Natural killer cell (primary cell): ENCODE data around the gene PARD3B. TPM values are rescaled to one million over a fixed set of nuclear protein-coding genes. Genes with fewer than 3 reads are reported as not detected.

Experiments
- ATAC-seq, 3 donors: fragments of 150-1000 bp in 2 of 3; fragments of 200-7000 bp in 1 of 3; cut with Tn5 transposase; 1 replicate in 1 of 3; 2 replicates in 2 of 3; pipeline ENCODE4 v1.10.0; 2021; ENCODE audit warnings: mild to moderate bottlenecking in 2 of 3, moderate library complexity in 2 of 3
- DNase-seq, 2 donors: peaks; one replicate each; pipeline versions ENCODE4 v3.0.0 to v3.0.0-alpha.2; 2013 to 2021; ENCODE audit warnings: mixed read lengths in 1 of 2
- H3K27ac ChIP-seq: one replicate; pipeline ENCODE4 v1.5.1; 2013; ENCODE audit warnings: mild to moderate bottlenecking, low read length
- H3K27me3 ChIP-seq: one replicate; pipeline ENCODE4 v1.6.1; 2013; ENCODE audit warnings: low read length; ENCODE audit not compliant: control insufficient read depth, insufficient read depth
- H3K36me3 ChIP-seq: one replicate; pipeline ENCODE4 v1.6.1; 2013; ENCODE audit warnings: low read length; ENCODE audit not compliant: control insufficient read depth, insufficient read depth
- H3K4me1 ChIP-seq: one replicate; pipeline ENCODE4 v1.6.1; 2013; ENCODE audit warnings: low read length; ENCODE audit not compliant: control insufficient read depth, insufficient read depth
- H3K4me3 ChIP-seq: one replicate; pipeline ENCODE4 v1.5.1; 2013; ENCODE audit warnings: low read length
- H3K9me3 ChIP-seq: one replicate; pipeline ENCODE4 v1.6.1; 2013; ENCODE audit warnings: low read length; ENCODE audit not compliant: control insufficient read depth, insufficient read depth
- H3K27ac Mint-ChIP-seq, 2 donors: one replicate each; pipeline ENCODE4 v1.8.0; 2022; ENCODE audit warnings: mild to moderate bottlenecking in 2 of 2, mixed read lengths in 2 of 2, moderate library complexity in 1 of 2
- H3K27me3 Mint-ChIP-seq, 2 donors: one replicate each; pipeline ENCODE4 v1.8.0; 2022; ENCODE audit warnings: low read depth in 2 of 2, mixed read lengths in 2 of 2
- H3K36me3 Mint-ChIP-seq: one replicate; pipeline ENCODE4 v1.8.0; 2022; ENCODE audit warnings: mixed read lengths
- H3K4me1 Mint-ChIP-seq, 2 donors: one replicate each; pipeline ENCODE4 v1.8.0; 2022; ENCODE audit warnings: mixed read lengths in 2 of 2
- H3K4me3 Mint-ChIP-seq: one replicate; pipeline ENCODE4 v1.8.0; 2022; ENCODE audit warnings: mild to moderate bottlenecking, moderate library complexity, mixed read lengths
- H3K9me3 Mint-ChIP-seq, 2 donors: one replicate each; pipeline ENCODE4 v1.8.0; 2022; ENCODE audit warnings: mixed read lengths in 2 of 2
- WGBS: methylation state at CpG from one replicate; pipeline ENCODE4 v1.1.7; 2013; ENCODE audit warnings: missing lambda C conversion rate; ENCODE audit not compliant: insufficient coverage; 5-methylcytosine and 5-hydroxymethylcytosine counted together
- intact Hi-C: fragments of 100-400 bp; cut with micrococcal nuclease; formaldehyde crosslinking; loops from one replicate; pipeline ENCODE4 v1.14.2; 2022
- total RNA-seq, 4 donors: library from RNA; stranded (reverse); fragments of 120-200 nt in 1 of 4; gene quantifications; one replicate each; pipeline versions ENCODE4 v1.2.3 to v1.2.4, GENCODE V29; 2013 to 2022
- TF ChIP-seq, protein P1 (sequence below): fragments of 200-600 bp; IDR thresholded peaks from one replicate; pipeline ENCODE4 v1.8.0; 2022; ENCODE audit warnings: antibody characterized with exemption

Gene PARD3B
- total RNA-seq, 3 donors from 2014 or later (not counting 1 experiment from before 2014, with no cell fraction given), result 0.13 to 0.45 TPM; not detected in 1

DNA sequence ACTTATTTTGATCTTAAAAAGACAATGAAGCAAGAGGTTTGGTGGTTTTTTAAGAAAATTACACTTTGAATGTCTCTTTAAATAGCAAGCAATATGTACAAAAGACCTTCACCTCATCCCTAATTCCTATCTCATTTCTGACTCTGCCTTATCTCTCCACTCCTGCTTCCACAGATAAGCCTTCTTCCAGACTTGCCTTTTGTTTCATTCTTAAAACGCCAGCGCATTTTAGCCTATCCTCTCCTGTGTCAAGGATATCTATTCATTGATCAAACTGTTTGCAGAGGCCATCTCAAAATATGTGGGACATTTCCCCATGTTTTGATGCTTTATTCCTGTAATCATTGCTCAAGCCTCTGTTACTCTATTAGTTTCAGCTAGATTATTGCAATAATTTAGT, 562.5 kb downstream of the PARD3B start:
- no peaks in the 10 kb centered on the region for H3K4me1 Mint-ChIP-seq
- DNase-seq, result no peak
- Histone ChIP-seq H3K4me1 (no peaks in the 10 kb centered on the region), H3K27ac (no peak overlapping the region), H3K27me3 (no peaks in the 10 kb centered on the region), H3K36me3 (no peaks in the 10 kb centered on the region), H3K9me3 (no peaks in the 10 kb centered on the region), H3K4me3 (no peak overlapping the region)
- no peaks in the 10 kb centered on the region for H3K27me3 Mint-ChIP-seq
- TF ChIP-seq, protein P1, sequence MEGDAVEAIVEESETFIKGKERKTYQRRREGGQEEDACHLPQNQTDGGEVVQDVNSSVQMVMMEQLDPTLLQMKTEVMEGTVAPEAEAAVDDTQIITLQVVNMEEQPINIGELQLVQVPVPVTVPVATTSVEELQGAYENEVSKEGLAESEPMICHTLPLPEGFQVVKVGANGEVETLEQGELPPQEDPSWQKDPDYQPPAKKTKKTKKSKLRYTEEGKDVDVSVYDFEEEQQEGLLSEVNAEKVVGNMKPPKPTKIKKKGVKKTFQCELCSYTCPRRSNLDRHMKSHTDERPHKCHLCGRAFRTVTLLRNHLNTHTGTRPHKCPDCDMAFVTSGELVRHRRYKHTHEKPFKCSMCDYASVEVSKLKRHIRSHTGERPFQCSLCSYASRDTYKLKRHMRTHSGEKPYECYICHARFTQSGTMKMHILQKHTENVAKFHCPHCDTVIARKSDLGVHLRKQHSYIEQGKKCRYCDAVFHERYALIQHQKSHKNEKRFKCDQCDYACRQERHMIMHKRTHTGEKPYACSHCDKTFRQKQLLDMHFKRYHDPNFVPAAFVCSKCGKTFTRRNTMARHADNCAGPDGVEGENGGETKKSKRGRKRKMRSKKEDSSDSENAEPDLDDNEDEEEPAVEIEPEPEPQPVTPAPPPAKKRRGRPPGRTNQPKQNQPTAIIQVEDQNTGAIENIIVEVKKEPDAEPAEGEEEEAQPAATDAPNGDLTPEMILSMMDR, result no peak
- H3K4me3 Mint-ChIP-seq, result no peak overlapping the region
- ATAC-seq, result no peak
- WGBS, result 94% methylated on average over 2 of the region's 2 CpGs
- H3K9me3 Mint-ChIP-seq, result no peaks in the 10 kb centered on the region
- H3K36me3 Mint-ChIP-seq, result no peaks in the 10 kb centered on the region
- no peak overlapping the region for H3K27ac Mint-ChIP-seq
- intact Hi-C loops, result no loop called here

DNA sequence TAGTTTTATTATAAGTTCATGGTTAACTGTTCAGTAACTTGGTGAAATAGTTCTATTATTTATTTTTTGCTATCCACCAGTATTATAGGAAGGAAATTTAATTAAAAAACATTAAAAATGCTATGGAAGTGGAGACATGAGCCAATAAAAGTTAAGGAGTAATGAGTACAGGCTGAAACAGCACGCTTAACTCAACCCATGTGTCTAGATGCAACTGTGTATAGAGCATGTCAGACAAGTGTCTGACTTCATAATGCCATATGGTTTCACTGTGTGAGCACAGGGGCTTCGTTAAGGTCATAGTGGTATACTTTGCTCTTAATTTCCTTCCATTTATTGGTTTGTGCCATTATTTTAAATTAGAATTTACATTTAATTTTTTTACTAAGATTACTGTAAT, 570.2 kb downstream of the PARD3B start:
- intact Hi-C loops, result no loop called here
- no peaks in the 10 kb centered on the region for H3K4me1 ChIP-seq
- Mint-ChIP-seq H3K27ac (no peak overlapping the region), H3K36me3 (no peaks in the 10 kb centered on the region), H3K4me3 (no peak overlapping the region), H3K9me3 (peaks cover 0 to 2% of the 10 kb centered on the region in 2 donors), H3K27me3 (no peaks in the 10 kb centered on the region), H3K4me1 (no peaks in the 10 kb centered on the region)
- ATAC-seq (no peak), DNase-seq (no peak)
- WGBS, result 91% methylated on average over 1 of the region's 2 CpGs
- no peaks in the 10 kb centered on the region for H3K9me3 ChIP-seq
- H3K4me3 ChIP-seq, result no peak overlapping the region
- no peak overlapping the region for H3K27ac ChIP-seq
- H3K36me3 ChIP-seq, result no peaks in the 10 kb centered on the region
- TF ChIP-seq, protein P1, result no peak
- no peaks in the 10 kb centered on the region for H3K27me3 ChIP-seq

DNA sequence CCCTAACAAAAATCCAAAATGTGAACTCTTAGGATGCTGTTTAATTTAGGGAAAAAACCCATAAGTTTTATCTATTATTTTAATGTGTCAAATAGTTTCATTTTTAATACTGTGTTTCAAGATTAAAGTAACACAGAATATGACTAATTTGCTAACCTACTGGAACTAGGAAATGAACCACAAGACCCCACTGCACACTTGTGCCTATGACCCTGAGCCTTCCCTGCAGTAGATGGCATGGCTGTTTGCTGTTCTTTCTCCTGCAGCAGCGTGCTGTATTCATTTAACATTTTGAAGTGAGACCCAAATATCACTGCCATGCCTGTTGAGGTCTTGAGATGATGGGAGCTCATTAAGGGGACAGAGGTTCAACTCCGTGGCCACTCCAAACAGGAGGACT, 571.9 kb downstream of the PARD3B start:
- Mint-ChIP-seq H3K36me3 (no peaks in the 10 kb centered on the region), H3K4me3 (no peak overlapping the region), H3K4me1 (no peaks in the 10 kb centered on the region), H3K27ac (no peak overlapping the region), H3K9me3 (peaks cover 0 to 2% of the 10 kb centered on the region in 2 donors), H3K27me3 (no peaks in the 10 kb centered on the region)
- Histone ChIP-seq H3K4me3 (no peak overlapping the region), H3K36me3 (no peaks in the 10 kb centered on the region), H3K9me3 (no peaks in the 10 kb centered on the region), H3K27ac (no peak overlapping the region), H3K4me1 (no peaks in the 10 kb centered on the region), H3K27me3 (no peaks in the 10 kb centered on the region)
- TF ChIP-seq, protein P1, result no peak
- WGBS, result 83% methylated on average over 2 of the region's 2 CpGs
- DNase-seq (no peak), ATAC-seq (no peak)
- intact Hi-C loops, result no loop called here

DNA sequence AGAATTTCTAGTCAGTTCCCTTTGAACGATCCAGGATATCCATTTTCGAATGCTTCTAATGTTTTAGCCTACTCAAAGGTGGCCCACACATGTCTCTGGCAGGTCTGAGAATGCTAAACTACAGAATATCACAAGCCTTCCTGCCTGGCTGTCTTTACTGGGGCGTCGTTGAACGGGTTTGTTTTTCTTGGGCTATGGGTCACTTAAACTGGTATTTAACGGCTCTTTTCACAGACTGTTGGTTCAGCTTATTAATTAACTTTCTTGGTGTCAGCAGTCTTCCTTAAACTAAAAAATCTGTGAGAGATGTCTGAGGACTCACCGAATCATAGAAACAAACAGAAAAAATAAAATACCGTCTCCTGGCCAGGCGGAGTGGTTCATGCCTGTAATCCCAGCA, 573.9 kb downstream of the PARD3B start:
- ATAC-seq (no peak), DNase-seq (no peak)
- Histone ChIP-seq H3K4me3 (no peak overlapping the region), H3K9me3 (no peaks in the 10 kb centered on the region), H3K27me3 (no peaks in the 10 kb centered on the region), H3K36me3 (no peaks in the 10 kb centered on the region), H3K27ac (no peak overlapping the region), H3K4me1 (no peaks in the 10 kb centered on the region)
- intact Hi-C loops, result no loop called here
- H3K9me3 Mint-ChIP-seq, result peaks cover 0 to 4% of the 10 kb centered on the region in 2 donors
- H3K27ac Mint-ChIP-seq, result no peak overlapping the region
- WGBS, result 91% methylated on average over 9 of the region's 9 CpGs
- TF ChIP-seq, protein P1, result no peak
- H3K4me3 Mint-ChIP-seq, result no peak overlapping the region
- no peaks in the 10 kb centered on the region for H3K27me3 Mint-ChIP-seq
- no peaks in the 10 kb centered on the region for H3K36me3 Mint-ChIP-seq
- no peaks in the 10 kb centered on the region for H3K4me1 Mint-ChIP-seq
